BE2C (cell line): ENCODE measurements around the gene MRO.
A peak's percentile ranks its signal among the peaks of the same experiment; 100 is the strongest.

Source experiments
- DNase-seq: peaks from one replicate; pipeline ENCODE4 v3.0.0-alpha.2; 2020
- H3K27me3 ChIP-seq: fragments of 250-450 bp; sonication (Bioruptor Pico); 2 replicates; pipeline ENCODE4 v1.5.1; 2020; ENCODE audit warnings: mild to moderate bottlenecking
- H3K36me3 ChIP-seq: fragments of 250-450 bp; sonication (Bioruptor Pico); 2 replicates; pipeline ENCODE4 v1.5.1; 2020; ENCODE audit warnings: mild to moderate bottlenecking
- H3K4me1 ChIP-seq: fragments of 250-450 bp; sonication (Bioruptor Pico); 2 replicates; pipeline ENCODE4 v1.5.1; 2020
- H3K4me3 ChIP-seq: 2 replicates; pipeline ENCODE4 v1.5.1; 2011; ENCODE audit warnings: low read depth, low read length
- H3K9me3 ChIP-seq: fragments of 250-450 bp; sonication (Bioruptor Pico); 2 replicates; pipeline ENCODE4 v1.5.1; 2020
- CTCF ChIP-seq: IDR thresholded peaks from 2 replicates; pipeline ENCODE4 v1.5.1; 2012; ENCODE audit warnings: mild to moderate bottlenecking, low read depth, low read length

The MRO gene

GRCh38 chr18:50754297-50754696 is 65.5 kb downstream of the MRO start:
- Histone ChIP-seq H3K9me3 (no peaks in the 10 kb centered on the region), H3K4me1 (0 out of 2 replicates have a peak, but pooled peaks cover 4% of the 10 kb centered on the region), H3K4me3 (no peak overlapping the region), H3K36me3 (no peaks in the 10 kb centered on the region), H3K27me3 (no peaks in the 10 kb centered on the region)
- DNase-seq: no peak
- TF ChIP-seq CTCF: no peak

- Histone ChIP-seq H3K4me3 (no peak overlapping the region), H3K9me3 (no peaks in the 10 kb centered on the region), H3K27me3 (no peaks in the 10 kb centered on the region), H3K4me1 (0 out of 2 replicates have a peak, but pooled peaks cover 4% of the 10 kb centered on the region), H3K36me3 (no peaks in the 10 kb centered on the region)
- TF ChIP-seq CTCF: no peak
- DNase-seq: no peak
Observed at GRCh38 chr18:50753311-50753710, 66.5 kb downstream of the MRO start.

- no peaks in the 10 kb centered on the region for H3K27me3 ChIP-seq
- no peak for DNase-seq
- no peak for TF ChIP-seq CTCF
- no peaks in the 10 kb centered on the region for H3K36me3 ChIP-seq
- 0 out of 2 replicates have a peak, but pooled peaks cover 4% of the 10 kb centered on the region for H3K4me1 ChIP-seq
- H3K4me3 ChIP-seq: no peak overlapping the region
- H3K9me3 ChIP-seq: no peaks in the 10 kb centered on the region
Observed at GRCh38 chr18:50751947-50752346, 67.9 kb downstream of the MRO start.

- H3K27me3 ChIP-seq: no peaks in the 10 kb centered on the region
- no peaks in the 10 kb centered on the region for H3K36me3 ChIP-seq
- no peak for TF ChIP-seq CTCF
- H3K9me3 ChIP-seq: no peaks in the 10 kb centered on the region
- peak; percentile 56 for DNase-seq
- H3K4me1 ChIP-seq: 0 out of 2 replicates have a peak, but pooled peaks cover 4% of the 10 kb centered on the region
- H3K4me3 ChIP-seq: no peak overlapping the region
Observed at GRCh38 chr18:50751490-50751889, 68.3 kb downstream of the MRO start.

- Histone ChIP-seq H3K36me3 (no peaks in the 10 kb centered on the region), H3K9me3 (no peaks in the 10 kb centered on the region), H3K4me3 (no peak overlapping the region), H3K27me3 (no peaks in the 10 kb centered on the region), H3K4me1 (0 out of 2 replicates have a peak, but pooled peaks cover 4% of the 10 kb centered on the region)
- no peak for TF ChIP-seq CTCF
- no peak for DNase-seq
Observed at GRCh38 chr18:50750546-50750945, 69.3 kb downstream of the MRO start.

GRCh38 chr18:50749945-50750344 is 69.9 kb downstream of the MRO start:
- Histone ChIP-seq H3K9me3 (no peaks in the 10 kb centered on the region), H3K36me3 (no peaks in the 10 kb centered on the region), H3K27me3 (no peaks in the 10 kb centered on the region), H3K4me1 (0 out of 2 replicates have a peak, but pooled peaks cover 4% of the 10 kb centered on the region), H3K4me3 (no peak overlapping the region)
- TF ChIP-seq CTCF: no peak
- DNase-seq: no peak
